Mononuclear cell (primary cell): ENCODE results near the gene ASB4. TPM values are rescaled to one million over a fixed set of nuclear protein-coding genes. Genes with fewer than 3 reads are reported as not detected.

Experiments
- H3K27me3 ChIP-seq: 2 replicates; pipeline ENCODE4 v1.6.0; 2011; ENCODE audit warnings: low read length, control low read depth; ENCODE audit not compliant: insufficient read depth
- H3K4me1 ChIP-seq: 2 replicates; pipeline ENCODE4 v1.5.1; 2011; ENCODE audit warnings: mild to moderate bottlenecking, low read length, control low read depth; ENCODE audit not compliant: insufficient read depth
- H3K4me3 ChIP-seq: 2 replicates; pipeline ENCODE4 v1.5.1; 2011; ENCODE audit warnings: mild to moderate bottlenecking, low read length, moderate library complexity
- H3K9me3 ChIP-seq: 2 replicates; pipeline ENCODE4 v1.5.1; 2011; ENCODE audit warnings: low read depth, mild to moderate bottlenecking, control low read depth, low read length
- total RNA-seq: library from RNA; depleted of rRNA; stranded (reverse); fragments of >200 nt; gene quantifications from one replicate; pipeline ENCODE4 v1.2.3, GENCODE V29; 2012

ASB4 gene
- total RNA-seq, 1 donor: 0.10 TPM

DNA sequence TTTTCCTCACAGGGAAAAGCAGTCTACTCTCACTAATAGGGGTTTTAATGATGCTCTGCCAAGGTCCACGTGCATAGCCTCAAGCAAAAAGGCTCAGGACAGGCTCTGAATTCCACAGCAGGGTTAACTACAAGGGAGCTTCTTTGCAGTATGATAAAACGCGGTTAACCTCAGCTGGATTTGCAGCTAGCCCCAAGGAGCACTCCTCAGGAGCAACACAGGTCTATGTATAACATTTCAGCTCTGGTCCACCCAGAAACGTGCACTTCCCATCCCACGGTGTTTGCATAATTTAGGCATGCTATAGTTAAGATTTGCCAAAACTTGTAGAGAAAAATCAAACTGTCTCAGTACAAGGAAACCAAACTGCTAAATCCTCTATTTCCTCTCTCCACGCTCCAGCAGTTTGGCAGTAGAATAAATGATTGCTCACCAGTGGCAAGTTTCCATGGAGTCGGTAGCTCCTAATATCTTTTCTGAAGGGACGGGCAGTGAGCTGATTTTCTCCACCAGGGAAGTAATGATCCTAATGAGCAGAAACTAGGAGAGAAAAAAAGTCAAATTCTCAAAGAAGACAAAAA, 13.1 kb upstream of the ASB4 start:
- no peaks in the 10 kb centered on the region for H3K27me3 ChIP-seq
- H3K9me3 ChIP-seq: no peaks in the 10 kb centered on the region
- H3K4me3 ChIP-seq: no peak overlapping the region
- H3K4me1 ChIP-seq: no peaks in the 10 kb centered on the region

GRCh38 chr7:95473276-95473985, 12.3 kb upstream of the ASB4 start:
- no peaks in the 10 kb centered on the region for H3K27me3 ChIP-seq
- H3K4me1 ChIP-seq: no peaks in the 10 kb centered on the region
- H3K4me3 ChIP-seq: no peak overlapping the region
- no peaks in the 10 kb centered on the region for H3K9me3 ChIP-seq

- Histone ChIP-seq H3K4me3 (no peak overlapping the region), H3K4me1 (no peaks in the 10 kb centered on the region), H3K27me3 (no peaks in the 10 kb centered on the region), H3K9me3 (no peaks in the 10 kb centered on the region)
Observed at GRCh38 chr7:95476072-95476847, 9.5 kb upstream of the ASB4 start.

GRCh38 chr7:95476904-95477594, 8.7 kb upstream of the ASB4 start:
- Histone ChIP-seq H3K4me1 (no peaks in the 10 kb centered on the region), H3K4me3 (no peak overlapping the region), H3K9me3 (no peaks in the 10 kb centered on the region), H3K27me3 (no peaks in the 10 kb centered on the region)

DNA sequence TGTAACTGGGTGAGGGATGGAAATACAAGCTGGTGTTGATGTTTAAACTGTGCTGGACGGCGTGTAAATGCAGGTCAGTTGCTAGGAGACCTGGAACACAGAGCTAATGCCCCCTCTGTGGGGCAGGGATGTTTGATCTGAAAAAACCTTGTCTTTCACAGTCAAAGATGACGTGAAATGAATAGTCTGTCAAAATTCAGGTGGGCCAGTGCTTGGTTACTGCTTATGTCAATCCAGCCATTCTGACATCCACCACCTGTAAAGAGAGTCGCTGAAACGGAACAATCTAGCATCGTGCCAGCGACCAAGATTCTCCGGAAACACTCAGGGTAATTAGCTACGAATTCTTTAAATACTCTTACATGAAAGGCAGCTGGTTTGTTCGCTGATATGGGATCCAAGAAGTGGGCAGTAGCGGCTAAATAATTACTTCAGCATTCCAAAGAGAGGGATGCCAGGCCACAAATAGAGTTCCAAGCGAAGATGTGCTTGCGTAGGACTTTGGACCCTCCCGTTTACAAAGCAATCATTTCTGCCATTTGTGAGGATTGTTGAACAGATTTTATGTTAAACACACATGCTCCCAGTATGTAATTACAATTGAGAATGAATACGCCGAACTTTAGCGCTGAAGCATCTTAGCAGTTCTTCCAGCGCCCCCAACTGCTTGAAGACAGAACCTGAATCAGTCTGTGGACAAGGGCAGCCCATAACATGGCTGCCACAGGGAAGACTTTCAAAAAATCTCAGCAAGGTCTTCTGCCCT, 7.3 kb upstream of the ASB4 start:
- H3K27me3 ChIP-seq: no peaks in the 10 kb centered on the region
- no peaks in the 10 kb centered on the region for H3K9me3 ChIP-seq
- H3K4me1 ChIP-seq: no peaks in the 10 kb centered on the region
- H3K4me3 ChIP-seq: no peak overlapping the region

GRCh38 chr7:95479992-95480624, 5.6 kb upstream of the ASB4 start:
- Histone ChIP-seq H3K9me3 (no peaks in the 10 kb centered on the region), H3K27me3 (no peaks in the 10 kb centered on the region), H3K4me1 (no peaks in the 10 kb centered on the region), H3K4me3 (no peak overlapping the region)

DNA sequence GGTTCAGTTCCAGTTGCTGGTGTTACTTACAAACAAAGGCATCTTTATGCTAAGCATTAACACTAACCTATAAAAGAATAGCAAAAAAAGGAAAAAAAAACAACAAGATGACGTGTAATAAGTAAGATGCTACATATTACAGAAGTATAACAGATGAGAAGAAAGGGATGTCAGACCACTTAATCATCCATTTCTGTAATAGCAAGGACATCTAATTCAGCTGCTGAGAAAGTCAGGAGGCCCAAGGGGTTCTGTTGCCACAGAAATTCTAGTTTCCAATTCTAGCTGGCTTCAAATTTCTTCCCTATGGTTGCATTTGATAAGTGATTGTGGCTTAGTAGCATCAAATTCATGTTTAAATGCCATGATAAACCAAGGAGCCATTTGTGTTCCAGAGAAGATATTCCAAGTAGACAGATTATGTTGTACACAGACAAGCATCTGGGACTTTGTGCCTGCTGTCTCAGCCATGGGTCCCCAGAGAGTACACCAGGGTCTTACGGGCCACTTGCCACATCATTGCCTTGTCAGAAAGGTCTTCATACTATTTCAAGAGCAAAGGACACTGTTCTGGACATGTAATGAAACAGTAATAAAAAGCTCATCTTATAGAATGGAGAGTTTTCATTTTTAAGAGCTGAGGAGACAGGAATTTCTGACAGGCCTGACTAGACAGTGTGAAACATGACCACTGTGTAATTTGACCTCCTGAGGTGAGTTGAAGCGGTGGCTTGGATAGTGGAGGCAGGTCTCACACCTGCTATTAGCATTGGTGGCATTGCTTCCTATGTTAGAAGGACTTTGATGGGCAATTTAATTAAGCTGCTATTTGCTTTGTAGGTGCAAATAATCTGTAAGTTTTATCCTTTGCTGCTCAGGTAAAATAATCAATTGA, 4.2 kb upstream of the ASB4 start:
- Histone ChIP-seq H3K4me1 (no peaks in the 10 kb centered on the region), H3K27me3 (peaks cover 3% of the 10 kb centered on the region), H3K9me3 (no peaks in the 10 kb centered on the region), H3K4me3 (no peak overlapping the region)

DNA sequence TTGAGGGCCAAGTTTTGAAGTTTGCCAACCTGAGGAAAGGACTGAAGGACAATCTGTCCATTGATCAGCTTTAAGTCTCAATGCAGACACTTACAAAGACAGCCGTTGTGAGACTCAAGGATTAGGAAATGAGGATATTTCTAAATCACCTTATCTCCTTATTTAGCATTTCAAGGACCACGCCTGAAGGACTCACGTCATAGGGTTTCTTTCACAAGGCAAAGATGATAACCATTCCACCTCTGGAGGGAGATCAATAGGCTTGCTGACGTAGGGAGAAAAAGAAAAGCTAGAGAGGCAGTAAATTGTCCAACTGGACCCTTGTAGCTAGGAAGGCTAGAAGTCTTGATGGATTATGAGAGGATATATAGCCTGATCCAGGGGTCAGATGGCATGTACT, 3.3 kb upstream of the ASB4 start:
- Histone ChIP-seq H3K4me3 (no peak overlapping the region), H3K27me3 (peaks cover 3% of the 10 kb centered on the region), H3K9me3 (no peaks in the 10 kb centered on the region), H3K4me1 (no peaks in the 10 kb centered on the region)

- Histone ChIP-seq H3K4me3 (no peak overlapping the region), H3K27me3 (peaks cover 3% of the 10 kb centered on the region), H3K9me3 (no peaks in the 10 kb centered on the region), H3K4me1 (no peaks in the 10 kb centered on the region)
Observed at GRCh38 chr7:95490231-95490762, 4.6 kb downstream of the ASB4 start.

DNA sequence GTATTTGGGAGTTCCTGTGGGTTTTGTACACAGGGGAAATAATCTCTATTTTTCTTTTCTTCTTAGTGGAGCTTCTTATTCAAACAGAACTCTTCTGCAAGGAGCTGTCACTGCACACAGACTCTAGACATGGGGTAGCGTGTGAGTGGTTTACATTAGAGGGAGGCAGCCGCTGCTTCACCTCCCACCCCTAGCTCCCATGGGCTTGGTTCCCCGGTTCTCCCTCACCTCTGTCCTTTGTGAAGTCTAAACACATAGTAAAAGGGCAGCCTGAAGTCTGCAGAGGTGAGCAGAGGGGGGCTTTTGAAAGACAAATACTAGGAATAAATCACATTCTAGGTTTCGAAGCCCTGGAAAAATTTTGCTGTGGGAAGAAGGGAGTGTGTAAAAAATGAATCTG, 5.5 kb downstream of the ASB4 start:
- H3K4me3 ChIP-seq: no peak overlapping the region
- no peaks in the 10 kb centered on the region for H3K4me1 ChIP-seq
- H3K9me3 ChIP-seq: no peaks in the 10 kb centered on the region
- no peaks in the 10 kb centered on the region for H3K27me3 ChIP-seq

DNA sequence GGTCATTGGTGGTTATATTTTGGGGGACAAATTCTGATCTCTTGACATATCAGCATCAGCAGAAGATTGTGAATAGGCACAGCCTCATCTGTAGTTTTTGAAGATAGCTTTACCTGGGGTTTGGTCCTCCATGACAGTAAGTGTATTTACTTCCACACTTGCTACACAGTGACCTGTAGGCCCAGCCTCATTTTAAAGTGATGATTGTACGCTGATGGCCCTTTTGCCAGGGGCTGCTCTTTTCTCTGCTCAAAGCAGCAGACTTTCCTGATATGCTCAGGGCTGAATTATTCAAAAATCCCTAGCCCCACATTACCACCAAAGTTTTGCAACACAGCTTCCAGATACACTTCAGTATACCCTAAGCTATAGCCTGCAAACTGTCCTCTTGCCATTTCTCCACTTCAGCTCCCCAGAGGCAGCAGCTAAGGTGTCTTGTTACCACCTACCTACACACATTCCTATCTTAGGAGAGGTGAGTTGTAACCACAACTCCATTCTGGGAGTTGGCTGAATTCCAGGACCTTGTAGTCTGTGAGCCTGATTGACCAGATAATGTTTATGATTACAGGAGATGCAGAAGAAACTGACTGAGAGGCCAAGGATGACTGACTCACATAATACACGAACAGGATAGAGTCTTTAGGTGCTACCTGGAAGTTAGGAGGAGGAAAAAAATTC, 6.0 kb downstream of the ASB4 start:
- Histone ChIP-seq H3K4me1 (no peaks in the 10 kb centered on the region), H3K9me3 (no peaks in the 10 kb centered on the region), H3K27me3 (no peaks in the 10 kb centered on the region), H3K4me3 (no peak overlapping the region)

DNA sequence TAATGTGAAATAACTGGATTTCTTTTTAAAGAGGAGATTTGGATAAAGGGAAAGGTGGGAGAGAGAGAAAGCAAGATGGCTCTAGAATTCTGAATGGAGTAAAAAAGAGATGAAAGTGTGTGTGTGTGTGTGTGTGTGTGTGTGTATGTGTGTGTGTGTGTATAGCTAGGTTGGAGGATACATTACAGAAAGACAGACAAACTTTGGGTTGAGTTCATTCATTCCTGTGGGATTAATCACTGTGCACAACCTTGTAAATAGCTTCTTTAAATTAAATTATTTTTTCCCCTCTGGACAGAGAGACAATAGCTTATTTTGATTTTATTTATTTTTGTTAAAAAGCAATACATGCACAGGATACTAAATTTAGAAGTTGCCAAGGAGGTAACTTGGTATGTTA, 7.5 kb downstream of the ASB4 start:
- no peaks in the 10 kb centered on the region for H3K4me1 ChIP-seq
- no peaks in the 10 kb centered on the region for H3K9me3 ChIP-seq

DNA sequence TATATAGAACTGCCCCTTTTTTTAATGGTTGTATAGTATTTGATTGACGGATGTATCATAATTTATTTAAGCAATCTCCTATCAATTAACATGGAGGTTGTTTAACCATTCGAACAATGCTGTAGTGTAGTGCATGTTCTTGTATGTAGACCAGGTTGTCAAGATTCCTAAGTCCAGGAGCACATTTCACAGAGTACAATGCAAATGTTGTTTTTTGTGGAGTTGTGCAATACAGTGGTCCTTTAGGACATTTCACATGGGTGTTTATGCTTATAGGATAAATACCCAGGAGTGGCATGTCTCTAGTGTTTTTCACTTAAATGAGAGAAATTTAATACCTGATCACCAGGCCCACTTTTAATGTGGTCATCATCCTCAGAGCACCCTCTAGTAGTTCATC, 8.1 kb downstream of the ASB4 start:
- no peaks in the 10 kb centered on the region for H3K27me3 ChIP-seq
- H3K4me3 ChIP-seq: no peak overlapping the region

More for the DNA sequence above, 7.5 kb downstream of the ASB4 start:
- H3K27me3 ChIP-seq: no peaks in the 10 kb centered on the region
- no peak overlapping the region for H3K4me3 ChIP-seq

More for the DNA sequence above, 8.1 kb downstream of the ASB4 start:
- H3K4me1 ChIP-seq: no peaks in the 10 kb centered on the region
- H3K9me3 ChIP-seq: no peaks in the 10 kb centered on the region
